Measurements from ENCODE around the gene WNT7B.
A peak's percentile ranks its signal among the peaks of the same experiment; 100 is the strongest.

WNT7B gene

GRCh38 chr22:45970705-45971407 lies 6.1 kb downstream of the WNT7B start:
- no peak for TF ChIP-seq CTCF (IDR thresholded peaks at IDR 0.05; ENCODE audit: insufficient read depth, low read depth, low read length, missing control alignments)
- DNase-seq (ENCODE audit: low read depth), result no peak
- H3K4me3 ChIP-seq (ENCODE audit: low read length), result peak overlapping the region; percentile 15

- DNase-seq (ENCODE audit: low read depth), result no peak
- H3K4me3 ChIP-seq (ENCODE audit: low read length), result no peak overlapping the region
- TF ChIP-seq CTCF (IDR thresholded peaks at IDR 0.05; ENCODE audit: insufficient read depth, low read depth, low read length, missing control alignments), result no peak
These were observed 7.0 kb downstream of the WNT7B start for GRCh38 chr22:45969801-45970470.

DNA sequence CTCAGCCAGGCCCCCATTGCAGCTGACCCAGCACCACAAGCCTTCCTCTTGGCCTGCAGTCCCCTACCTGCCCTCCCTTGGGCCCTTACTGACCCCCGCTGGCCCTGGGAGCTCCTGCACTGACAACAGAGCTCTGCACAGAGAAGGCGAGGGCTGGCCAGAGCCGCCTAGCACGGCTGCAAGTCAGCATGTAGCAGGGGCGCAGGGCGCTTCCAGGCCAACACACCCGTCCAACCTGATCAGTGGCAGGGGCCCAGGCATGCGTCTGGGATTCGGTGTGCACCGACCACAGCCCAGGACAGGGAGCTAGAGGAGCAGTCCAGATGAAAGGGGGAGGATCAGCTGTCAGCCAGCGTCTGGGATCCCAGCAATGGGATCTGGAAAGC lies 7.6 kb downstream of the WNT7B start:
- H3K4me3 ChIP-seq (ENCODE audit: low read length), result no peak overlapping the region
- TF ChIP-seq CTCF (IDR thresholded peaks at IDR 0.05; ENCODE audit: insufficient read depth, low read depth, low read length, missing control alignments), result no peak
- peak; percentile 60 for DNase-seq (ENCODE audit: low read depth)

- peak; percentile 91 for DNase-seq (ENCODE audit: low read depth)
- no peak for TF ChIP-seq CTCF (IDR thresholded peaks at IDR 0.05; ENCODE audit: insufficient read depth, low read depth, low read length, missing control alignments)
- H3K4me3 ChIP-seq (ENCODE audit: low read length), result no peak overlapping the region
These were observed 8.1 kb downstream of the WNT7B start for GRCh38 chr22:45968751-45969413.

- TF ChIP-seq CTCF (IDR thresholded peaks at IDR 0.05; ENCODE audit: insufficient read depth, low read depth, low read length, missing control alignments), result no peak
- no peak overlapping the region for H3K4me3 ChIP-seq (ENCODE audit: low read length)
- no peak for DNase-seq (ENCODE audit: low read depth)
These were observed 8.8 kb downstream of the WNT7B start for GRCh38 chr22:45968003-45968650.

GRCh38 chr22:45966895-45967365 lies 10.0 kb downstream of the WNT7B start:
- no peak overlapping the region for H3K4me3 ChIP-seq (ENCODE audit: low read length)
- TF ChIP-seq CTCF (IDR thresholded peaks at IDR 0.05; ENCODE audit: insufficient read depth, low read depth, low read length, missing control alignments), result no peak
- no peak for DNase-seq (ENCODE audit: low read depth)

Data from epithelial cell of esophagus (primary cell).